Neural cell (in vitro differentiated cells): ENCODE measurements around the gene CCDC81. TPM values are rescaled to one million over a fixed set of nuclear protein-coding genes. Genes with fewer than 3 reads are reported as not detected.

ENCODE experiments used
- H2AFZ ChIP-seq: fragments of 200-600, 300-800 bp; sonication (generic), shearing (Covaris generic); 2 replicates; pipeline ENCODE4 v1.6.0; 2014; ENCODE audit warnings: low read depth, mild to moderate bottlenecking, antibody characterized with exemption, low read length, moderate library complexity
- H3F3A ChIP-seq: fragments of 200-600 bp; shearing (Covaris generic); 2 replicates; pipeline ENCODE4 v1.6.1; 2016; ENCODE audit warnings: mild to moderate bottlenecking, moderate library complexity, mixed read lengths, antibody characterized with exemption, low read length; ENCODE audit not compliant: insufficient read depth, poor library complexity, severe bottlenecking
- H3K27ac ChIP-seq: fragments of 200-600, 300-800 bp; sonication (generic), shearing (Covaris generic); 2 replicates; pipeline ENCODE4 v1.5.1; 2014; ENCODE audit warnings: mild to moderate bottlenecking, low read length, moderate library complexity
- H3K27me3 ChIP-seq: fragments of 300-800, 200-600 bp; sonication (generic), shearing (Covaris generic); 2 replicates; pipeline ENCODE4 v1.6.0; 2014; ENCODE audit warnings: mild to moderate bottlenecking, low read depth, low read length, moderate library complexity; ENCODE audit not compliant: insufficient read depth
- H3K36me3 ChIP-seq: fragments of 300-800, 200-600 bp; sonication (generic), shearing (Covaris generic); 2 replicates; pipeline ENCODE4 v1.5.1; 2014; ENCODE audit warnings: mild to moderate bottlenecking, antibody characterized with exemption, low read length, moderate library complexity; ENCODE audit not compliant: insufficient read depth
- H3K4me2 ChIP-seq: fragments of 300-800, 200-600 bp; sonication (generic), shearing (Covaris generic); 2 replicates; pipeline ENCODE4 v1.6.0; 2014; ENCODE audit warnings: mild to moderate bottlenecking, low read length
- H3K4me3 ChIP-seq: fragments of 300-800, 200-600 bp; sonication (generic), shearing (Covaris generic); 2 replicates; pipeline ENCODE4 v1.5.1; 2014; ENCODE audit warnings: mild to moderate bottlenecking, low read length, moderate library complexity
- H3K79me2 ChIP-seq: fragments of 200-600 bp; shearing (Covaris generic); replicated peaks from 2 replicates; pipeline ENCODE4 v1.6.0; 2014; ENCODE audit warnings: mild to moderate bottlenecking, low read length, moderate library complexity; ENCODE audit not compliant: insufficient read depth
- H3K9ac ChIP-seq: fragments of 300-800, 200-600 bp; sonication (generic), shearing (Covaris generic); 2 replicates; pipeline ENCODE4 v1.6.1; 2016; ENCODE audit warnings: mild to moderate bottlenecking, low read length, mixed read lengths
- H3K9me2 ChIP-seq: fragments of 200-600 bp; shearing (Covaris generic); 2 replicates; pipeline ENCODE4 v1.6.1; 2016; ENCODE audit warnings: mild to moderate bottlenecking, low read length, mixed read lengths; ENCODE audit not compliant: insufficient read depth
- H3K9me3 ChIP-seq: fragments of 200-600, 300-800 bp; sonication (generic), shearing (Covaris generic); 2 replicates; pipeline ENCODE4 v1.6.1; 2016; ENCODE audit warnings: mild to moderate bottlenecking, mixed run types, low read length, moderate library complexity, mixed read lengths
- H4K20me1 ChIP-seq: fragments of 200-600 bp; shearing (Covaris generic); 2 replicates; pipeline ENCODE4 v1.6.1; 2016; ENCODE audit warnings: mild to moderate bottlenecking, mixed run types; ENCODE audit not compliant: insufficient read depth
- CTCF ChIP-seq: fragments of 450-650 bp; IDR thresholded peaks from 2 replicates; pipeline ENCODE4 v1.5.1; 2014; ENCODE audit warnings: antibody characterized with exemption, mild to moderate bottlenecking, moderate library complexity; ENCODE audit not compliant: poor library complexity, severe bottlenecking
- EP300 ChIP-seq: fragments of 450-650 bp; conservative IDR thresholded peaks from 2 replicates; pipeline ENCODE4 v1.6.1; 2014; ENCODE audit warnings: antibody characterized with exemption, mild to moderate bottlenecking, moderate library complexity; ENCODE audit not compliant: poor library complexity, severe bottlenecking
- EZH2 ChIP-seq: fragments of 200-600, 300-800 bp; shearing (Covaris generic), sonication (generic); IDR thresholded peaks from 2 replicates; pipeline ENCODE4 v1.6.1; 2014; ENCODE audit warnings: antibody characterized with exemption, low read length, borderline replicate concordance, mild to moderate bottlenecking; ENCODE audit not compliant: insufficient read depth, poor library complexity, severe bottlenecking
- MXI1 ChIP-seq: fragments of 450-650 bp; conservative IDR thresholded peaks from 2 replicates; pipeline ENCODE4 v1.6.1; 2014; ENCODE audit warnings: antibody characterized with exemption, mild to moderate bottlenecking; ENCODE audit not compliant: poor library complexity, severe bottlenecking
- POLR2AphosphoS5 ChIP-seq: IDR thresholded peaks from 2 replicates; pipeline ENCODE4 v1.6.1; 2012
- RAD21 ChIP-seq: fragments of 450-650 bp; conservative IDR thresholded peaks from 2 replicates; pipeline ENCODE4 v1.6.1; 2014; ENCODE audit warnings: antibody characterized with exemption, mild to moderate bottlenecking, moderate library complexity
- REST ChIP-seq: IDR thresholded peaks from 2 replicates; pipeline ENCODE4 v1.6.1; 2012; ENCODE audit warnings: borderline replicate concordance
- SMC3 ChIP-seq: fragments of 450-650 bp; conservative IDR thresholded peaks from 2 replicates; pipeline ENCODE4 v1.6.1; 2014; ENCODE audit warnings: antibody characterized with exemption, mild to moderate bottlenecking, moderate library complexity; ENCODE audit not compliant: poor library complexity
- TAF1 ChIP-seq: IDR thresholded peaks from 2 replicates; pipeline ENCODE4 v1.6.1; 2012; ENCODE audit warnings: low read depth
- polyA plus RNA-seq: library from polyadenylated mRNA; depleted of rRNA; stranded (reverse); fragments of >200 nt; gene quantifications from 2 replicates; pipeline ENCODE4 v1.2.3, GENCODE V29; 2014

CCDC81 gene
- polyA plus RNA-seq, 1 donor from 2014 or later: 2.5 TPM

- H3K79me2 ChIP-seq: no peaks in the 10 kb centered on the region
- H3K36me3 ChIP-seq: no peaks in the 10 kb centered on the region
- no peaks in the 10 kb centered on the region for H3K9me3 ChIP-seq
- no peak overlapping the region for H3K4me2 ChIP-seq
- TF ChIP-seq EP300 (no peak), REST (no peak), EZH2 (no peak), CTCF (no peak), TAF1 (no peak), POLR2AphosphoS5 (no peak), SMC3 (no peak), MXI1 (no peak), RAD21 (no peak)
- H3F3A ChIP-seq: no peaks in the 10 kb centered on the region
- no peaks in the 10 kb centered on the region for H3K27me3 ChIP-seq
- H3K27ac ChIP-seq: no peak overlapping the region
- H4K20me1 ChIP-seq: no peaks in the 10 kb centered on the region
- H3K9ac ChIP-seq: no peak overlapping the region
- no peaks in the 10 kb centered on the region for H3K9me2 ChIP-seq
- no peak overlapping the region for H2AFZ ChIP-seq
- H3K4me3 ChIP-seq: no peak overlapping the region
Measured at GRCh38 chr11:86459682-86460460, 85.2 kb downstream of the CCDC81 start.

GRCh38 chr11:86460461-86461385, 86.0 kb downstream of the CCDC81 start:
- Histone ChIP-seq H2AFZ (no peak overlapping the region), H3K9ac (no peak overlapping the region)

More at GRCh38 chr11:86460461-86461385, 86.0 kb downstream of the CCDC81 start:
- no peaks in the 10 kb centered on the region for H3K9me2 ChIP-seq
- H3F3A ChIP-seq: no peaks in the 10 kb centered on the region
- no peak overlapping the region for H3K4me3 ChIP-seq
- H3K27ac ChIP-seq: no peak overlapping the region
- no peaks in the 10 kb centered on the region for H3K9me3 ChIP-seq
- no peaks in the 10 kb centered on the region for H4K20me1 ChIP-seq
- TF ChIP-seq SMC3: no peak
- no peak for TF ChIP-seq EZH2
- no peak for TF ChIP-seq REST
- no peak for TF ChIP-seq POLR2AphosphoS5
- no peaks in the 10 kb centered on the region for H3K27me3 ChIP-seq
- H3K79me2 ChIP-seq: no peaks in the 10 kb centered on the region
- no peaks in the 10 kb centered on the region for H3K36me3 ChIP-seq
- no peak overlapping the region for H3K4me2 ChIP-seq
